T47D (cell line): ENCODE measurements around the gene TRIM46.
"Not testable (repeated sequence)": the region's sequence is repeated elsewhere in the genome, so short reads cannot be mapped to it uniquely, and the experiment has no call there.

Experiments
- DNase-seq, 2 experiments: peaks; one replicate each; pipeline versions ENCODE4 v3.0.0 to v3.0.0-alpha.2; 2011 to 2012; ENCODE audit warnings: low read depth in 1 of 2, low spot score in 1 of 2
- JUND ChIP-seq: IDR thresholded peaks from 2 replicates; pipeline ENCODE4 v1.6.1; 2012; ENCODE audit warnings: low read depth
- in situ Hi-C: cut with HindIII; loops from 2 replicates; pipeline ENCODE4 v1.10.0; 2016; ENCODE audit warnings: low sequenced_read_pairs, low pct_unique_long_range_greater_than_20kb

Gene TRIM46

DNA sequence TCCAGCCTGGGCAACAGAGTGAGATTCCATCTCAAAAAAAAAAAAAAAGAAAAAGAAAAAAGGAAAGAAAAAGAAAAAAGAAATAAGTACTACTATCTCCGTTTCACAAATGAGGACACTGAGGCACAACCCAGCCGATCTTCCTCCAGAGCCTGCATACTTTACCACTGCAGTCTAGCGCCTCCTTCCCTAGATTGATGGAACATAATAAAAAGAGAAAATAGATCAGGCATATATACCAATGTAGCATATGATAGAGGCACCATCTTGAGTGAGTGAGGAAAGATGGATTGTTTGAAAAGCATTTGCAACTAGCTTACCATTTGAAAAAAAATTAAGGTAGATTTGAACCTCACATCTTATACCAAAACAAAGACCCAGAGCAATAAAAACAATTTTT, 28.2 kb upstream of the TRIM46 start:
- TF ChIP-seq JUND, result no peak
- DNase-seq, result no peak
- in situ Hi-C loops, result no loop called here

- in situ Hi-C loops, DNase-seq: not testable (repeated sequence)
Measured at GRCh38 chr1:155155996-155156643, 17.5 kb upstream of the TRIM46 start.

DNA sequence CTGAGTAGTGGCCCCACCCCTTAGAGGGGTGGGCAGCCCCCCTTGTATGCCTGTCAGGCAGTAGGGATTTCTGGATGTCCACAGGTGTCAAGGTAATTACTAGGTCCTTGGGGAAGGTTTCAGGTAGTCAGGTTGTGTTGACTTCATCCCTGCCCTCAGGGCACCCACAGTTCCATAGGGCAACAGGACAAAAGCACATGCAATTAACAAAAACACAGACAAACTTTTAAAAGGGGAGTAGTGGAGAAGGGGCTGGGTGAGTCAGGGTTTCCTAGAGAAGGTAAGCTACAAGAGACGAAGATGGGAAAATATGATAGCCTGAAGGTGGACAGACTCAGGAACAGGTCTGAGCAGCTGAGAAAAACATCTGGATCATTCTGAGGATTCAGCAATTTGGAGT, 14.7 kb upstream of the TRIM46 start:
- TF ChIP-seq JUND, result no peak
- peak in 1 of 2 experiments; percentile 47 for DNase-seq
- in situ Hi-C loops, result no loop called here

- in situ Hi-C loops, result no loop called here
- DNase-seq, result no peak
- no peak for TF ChIP-seq JUND
Measured at GRCh38 chr1:155160128-155160527, 13.5 kb upstream of the TRIM46 start.

DNA sequence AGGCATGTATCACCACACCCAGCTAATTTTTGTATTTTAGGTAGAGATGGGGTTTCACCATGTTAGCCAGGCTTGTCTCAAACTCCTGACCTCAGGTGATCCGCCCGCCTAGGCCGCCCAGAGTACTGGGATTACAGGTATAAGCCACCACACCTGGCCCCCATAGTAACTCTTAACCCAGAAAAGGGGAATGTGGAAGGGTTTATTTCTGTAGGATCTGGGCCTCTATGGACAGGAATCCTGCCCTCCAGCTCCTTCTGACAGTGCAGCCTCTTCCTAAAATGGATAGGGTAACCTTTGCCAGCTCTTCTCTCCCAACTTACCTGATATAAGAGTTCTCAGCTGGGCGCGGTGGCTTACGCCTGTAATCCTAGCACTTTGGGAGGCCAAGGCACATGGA, 11.0 kb upstream of the TRIM46 start:
- in situ Hi-C loops, DNase-seq: not testable (repeated sequence)

- DNase-seq, in situ Hi-C loops: not testable (repeated sequence)
Measured at GRCh38 chr1:155163785-155164184, 9.9 kb upstream of the TRIM46 start.

GRCh38 chr1:155164625-155165024, 9.0 kb upstream of the TRIM46 start:
- in situ Hi-C loops, DNase-seq: not testable (repeated sequence)

DNA sequence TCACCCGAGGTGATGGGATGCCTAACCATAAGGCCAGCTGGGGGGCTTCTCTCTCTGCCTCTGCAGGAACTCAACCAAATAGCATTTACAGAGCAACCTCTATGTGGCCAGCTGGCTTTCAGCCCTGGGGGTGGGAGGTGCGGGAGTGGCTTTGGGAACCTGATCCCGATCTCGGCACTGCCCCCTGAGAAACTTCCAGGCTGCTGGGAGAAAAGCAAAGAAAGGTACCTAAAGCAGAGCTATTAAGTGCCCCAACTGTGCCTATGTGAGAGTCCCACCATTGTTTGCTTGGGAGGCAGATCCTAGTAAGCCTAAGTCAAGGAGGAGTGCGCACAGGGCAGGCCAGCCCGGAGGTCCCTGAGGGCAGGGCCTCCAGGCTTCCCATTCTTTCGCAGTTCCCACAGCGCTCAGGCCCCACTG, 7.6 kb upstream of the TRIM46 start:
- no peak for TF ChIP-seq JUND
- in situ Hi-C loops, result no loop called here
- DNase-seq, result no peak

DNA sequence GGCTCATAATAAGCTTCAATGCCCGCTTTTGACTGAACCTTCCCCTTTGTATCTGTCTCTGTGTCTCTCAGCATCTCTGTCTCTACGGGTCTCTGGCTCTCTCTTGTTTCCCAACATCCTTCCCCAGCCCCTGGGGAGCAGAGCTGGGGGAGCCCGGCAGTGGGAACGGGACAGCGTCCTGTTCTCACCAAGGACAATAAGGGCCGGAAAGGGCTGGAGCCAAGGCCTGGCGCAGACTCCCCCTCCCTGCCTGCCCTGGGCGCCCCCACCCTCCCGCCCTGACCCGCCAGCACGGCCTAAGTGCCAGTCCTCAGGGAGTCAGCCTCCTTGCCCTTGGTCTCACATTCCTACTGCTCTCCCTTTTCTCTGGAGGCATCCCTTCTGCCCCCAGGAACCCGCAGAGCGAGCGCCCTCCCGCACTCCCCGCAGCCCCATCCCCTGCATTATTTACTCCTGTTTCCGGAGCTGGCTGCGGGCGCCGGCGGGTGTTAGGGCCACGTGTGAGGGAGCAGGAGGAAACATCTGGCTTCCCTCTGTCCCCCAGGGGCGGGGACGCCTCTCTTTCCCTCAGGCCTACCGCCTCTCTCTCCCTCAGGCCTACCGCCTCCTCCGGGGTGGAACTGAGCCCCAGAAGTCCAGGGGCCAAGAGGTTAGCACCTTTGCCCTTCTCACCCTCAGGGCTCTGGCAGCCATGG, 7.0 kb upstream of the TRIM46 start:
- no peak for DNase-seq
- in situ Hi-C loops, result no loop called here

DNA sequence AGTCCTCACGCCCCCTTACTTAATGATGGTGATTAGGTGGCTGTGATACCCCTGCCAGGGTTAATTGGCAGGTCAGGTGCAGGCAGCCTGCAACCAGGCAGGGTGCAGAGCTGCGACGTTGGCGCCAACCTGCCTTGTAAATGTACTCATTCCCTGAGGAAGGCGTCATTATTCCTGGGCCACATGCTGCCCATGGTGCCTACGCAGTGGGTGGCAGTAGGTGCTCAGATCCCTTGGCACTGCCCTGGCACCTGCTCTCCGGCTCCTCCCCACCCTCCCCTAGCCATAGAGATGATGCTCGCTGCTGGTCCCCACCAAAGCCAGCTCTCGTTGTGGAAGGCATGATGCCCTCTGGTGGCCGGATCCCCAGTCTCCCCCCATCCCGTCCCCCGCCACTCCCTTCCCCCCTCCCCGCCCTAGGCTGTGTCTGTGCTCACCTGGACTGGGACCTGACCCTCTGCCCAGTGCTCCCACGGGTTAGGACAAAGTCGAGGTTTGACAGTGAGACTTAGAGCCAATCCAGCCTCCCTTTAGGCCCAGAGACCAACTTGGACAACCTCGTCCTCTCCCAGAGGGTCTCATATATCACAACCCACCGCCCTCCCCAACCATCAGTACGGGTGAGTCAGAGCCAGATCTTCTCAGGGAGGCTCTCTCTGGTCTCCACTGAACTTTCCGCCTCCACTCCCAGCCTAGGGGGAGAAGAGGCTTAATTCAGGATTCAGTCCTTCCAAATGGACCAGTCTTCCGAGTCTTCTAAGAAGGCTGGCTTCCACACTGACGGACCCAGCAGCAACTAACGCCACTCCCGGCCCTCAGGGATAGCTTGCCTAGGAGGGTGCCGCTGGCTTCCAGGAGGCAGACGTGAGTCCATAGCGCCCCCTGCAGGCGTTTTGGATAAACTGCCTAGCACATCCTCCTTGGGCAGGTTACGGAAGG, 6.2 kb upstream of the TRIM46 start:
- peak; percentile 74 to 93 for DNase-seq
- in situ Hi-C loops, result no loop called here
- TF ChIP-seq JUND, result no peak

More for the DNA sequence above, 7.0 kb upstream of the TRIM46 start:
- no peak for TF ChIP-seq JUND

DNA sequence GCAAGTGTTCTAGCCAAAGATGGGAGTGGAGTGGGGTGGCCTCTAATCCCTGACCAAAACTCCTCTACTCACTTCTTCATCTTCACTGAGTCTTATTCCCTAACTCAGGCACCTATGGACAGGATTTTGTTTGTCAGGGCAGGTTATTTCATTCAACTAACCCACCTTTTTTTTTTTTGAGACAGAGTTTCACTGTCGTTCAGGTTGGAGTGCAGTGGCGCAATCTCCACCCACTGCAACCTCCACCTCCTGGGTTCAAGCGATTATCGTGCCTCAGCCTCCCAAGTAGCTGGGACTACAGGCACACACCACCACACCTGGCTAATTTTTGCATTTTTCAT, 5.6 kb upstream of the TRIM46 start:
- DNase-seq, in situ Hi-C loops: not testable (repeated sequence)

DNA sequence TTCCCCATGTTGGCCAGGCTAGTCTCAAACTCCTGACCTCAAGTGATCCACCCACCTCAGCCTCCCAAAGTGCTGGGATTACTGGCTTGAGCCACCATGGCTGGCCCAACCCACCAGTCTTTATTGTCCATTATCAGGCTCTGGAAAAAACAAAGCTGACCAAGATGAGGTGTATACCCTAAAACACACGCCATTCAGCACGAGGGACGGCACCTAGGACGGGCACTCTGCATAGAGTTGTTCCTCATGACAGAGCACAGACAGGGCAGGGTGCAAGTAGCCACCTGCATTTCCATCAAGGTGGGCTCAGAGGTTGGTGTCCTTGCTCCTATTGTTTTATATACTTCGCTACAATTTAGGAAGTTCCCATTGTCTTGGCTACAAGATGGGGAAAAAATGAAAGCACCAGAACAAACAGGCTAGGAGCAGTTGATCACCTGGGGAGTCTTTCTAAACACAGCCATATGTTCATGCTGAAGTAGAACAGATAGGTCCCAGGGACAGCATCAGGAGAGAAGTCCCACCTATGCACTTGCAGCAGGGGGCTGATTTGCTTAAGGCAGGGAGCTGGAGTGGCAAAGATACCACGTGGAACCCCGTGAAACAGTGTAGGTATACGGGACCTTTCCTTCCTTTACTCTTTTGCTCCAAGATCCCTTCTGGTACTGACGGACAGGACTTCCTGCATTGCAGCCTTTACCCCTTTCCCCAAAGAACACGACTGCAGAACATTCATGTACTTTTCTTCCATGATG, 5.0 kb upstream of the TRIM46 start:
- DNase-seq, result no peak
- in situ Hi-C loops, result no loop called here
- TF ChIP-seq JUND, result no peak

DNA sequence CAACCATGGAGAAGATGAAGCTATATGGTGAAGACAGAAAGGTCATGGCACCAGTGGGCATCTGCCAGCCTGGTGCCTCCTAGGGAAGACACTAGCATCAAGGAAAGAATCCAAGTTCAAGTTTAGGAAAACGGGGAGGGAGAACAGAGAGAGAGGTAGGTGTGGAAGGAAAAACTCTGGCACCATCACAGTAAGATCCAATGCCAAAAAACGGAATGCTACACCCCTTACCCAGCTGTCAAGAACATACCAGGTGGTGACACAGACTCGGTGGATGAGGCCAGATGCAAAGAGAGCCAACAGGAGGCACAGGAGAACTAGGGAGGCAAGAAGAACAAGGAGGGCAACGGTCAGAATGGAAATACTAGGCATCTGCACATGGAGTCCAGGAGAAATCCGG, 4.1 kb upstream of the TRIM46 start:
- in situ Hi-C loops, result no loop called here
- no peak for TF ChIP-seq JUND
- DNase-seq, result no peak
